DOHH2 (cell line): Measurements from ENCODE around the gene SHB.

Experiments
- H3F3A ChIP-seq: fragments of 200-600 bp; sonication (generic), shearing (Covaris generic); 2 replicates; pipeline ENCODE4 v1.6.0; 2016; ENCODE audit warnings: antibody characterized with exemption, mild to moderate bottlenecking; ENCODE audit not compliant: control insufficient read depth, insufficient read depth
- H3K27ac ChIP-seq: fragments of 200-600 bp; sonication (generic); 2 replicates; pipeline ENCODE4 v1.5.1; 2014; ENCODE audit warnings: low read depth, mild to moderate bottlenecking, low read length, moderate library complexity
- H3K27me3 ChIP-seq: fragments of 200-600 bp; sonication (generic); 2 replicates; pipeline ENCODE4 v1.6.1; 2014; ENCODE audit warnings: mild to moderate bottlenecking, low read length, mixed read lengths; ENCODE audit not compliant: control insufficient read depth
- H3K36me3 ChIP-seq: fragments of 200-600 bp; sonication (generic); 2 replicates; pipeline ENCODE4 v1.6.1; 2014; ENCODE audit warnings: mild to moderate bottlenecking, low read length, moderate library complexity, mixed read lengths; ENCODE audit not compliant: control insufficient read depth
- H3K4me1 ChIP-seq: fragments of 200-600 bp; sonication (generic); 2 replicates; pipeline ENCODE4 v1.6.1; 2014; ENCODE audit warnings: mild to moderate bottlenecking, low read length, mixed read lengths; ENCODE audit not compliant: control insufficient read depth
- H3K4me2 ChIP-seq: fragments of 200-600 bp; sonication (generic); 2 replicates; pipeline ENCODE4 v1.6.0; 2014; ENCODE audit warnings: mild to moderate bottlenecking, low read length, moderate library complexity
- H3K4me3 ChIP-seq: fragments of 200-600 bp; sonication (generic); 2 replicates; pipeline ENCODE4 v1.5.1; 2014; ENCODE audit warnings: mild to moderate bottlenecking, low read length, mixed read lengths
- H3K79me2 ChIP-seq: fragments of 200-600 bp; sonication (generic); 2 replicates; pipeline ENCODE4 v1.6.1; 2014; ENCODE audit warnings: mild to moderate bottlenecking, low read length, mixed read lengths; ENCODE audit not compliant: control insufficient read depth
- H3K9me2 ChIP-seq: fragments of 200-600 bp; sonication (generic); replicated peaks from 2 replicates; pipeline ENCODE4 v1.6.1; 2014; ENCODE audit warnings: mild to moderate bottlenecking, low read length, mixed read lengths; ENCODE audit not compliant: control insufficient read depth
- H3K9me3 ChIP-seq: fragments of 200-600 bp; sonication (generic); 2 replicates; pipeline ENCODE4 v1.6.1; 2014; ENCODE audit warnings: antibody characterized with exemption, low read length, mixed read lengths; ENCODE audit not compliant: control insufficient read depth, insufficient read depth
- H4K20me1 ChIP-seq: fragments of 200-600 bp; sonication (generic); 2 replicates; pipeline ENCODE4 v1.6.0; 2014; ENCODE audit warnings: low read depth, mild to moderate bottlenecking, antibody characterized with exemption, low read length, moderate library complexity; ENCODE audit not compliant: control insufficient read depth, insufficient read depth
- EZH2phosphoT487 ChIP-seq: fragments of 200-600 bp; sonication (generic); IDR thresholded peaks from 2 replicates; pipeline ENCODE4 v1.6.1; 2017; ENCODE audit warnings: borderline replicate concordance, mild to moderate bottlenecking, antibody characterized with exemption, low read length, moderate library complexity, mixed read lengths
- TF ChIP-seq, protein P1 (sequence below): fragments of 200-600 bp; sonication (generic); IDR thresholded peaks from one replicate; pipeline ENCODE4 v1.5.1; 2014; ENCODE audit warnings: antibody characterized with exemption, mild to moderate bottlenecking, low read depth, low read length; ENCODE audit not compliant: poor library complexity, severe bottlenecking

SHB gene

DNA sequence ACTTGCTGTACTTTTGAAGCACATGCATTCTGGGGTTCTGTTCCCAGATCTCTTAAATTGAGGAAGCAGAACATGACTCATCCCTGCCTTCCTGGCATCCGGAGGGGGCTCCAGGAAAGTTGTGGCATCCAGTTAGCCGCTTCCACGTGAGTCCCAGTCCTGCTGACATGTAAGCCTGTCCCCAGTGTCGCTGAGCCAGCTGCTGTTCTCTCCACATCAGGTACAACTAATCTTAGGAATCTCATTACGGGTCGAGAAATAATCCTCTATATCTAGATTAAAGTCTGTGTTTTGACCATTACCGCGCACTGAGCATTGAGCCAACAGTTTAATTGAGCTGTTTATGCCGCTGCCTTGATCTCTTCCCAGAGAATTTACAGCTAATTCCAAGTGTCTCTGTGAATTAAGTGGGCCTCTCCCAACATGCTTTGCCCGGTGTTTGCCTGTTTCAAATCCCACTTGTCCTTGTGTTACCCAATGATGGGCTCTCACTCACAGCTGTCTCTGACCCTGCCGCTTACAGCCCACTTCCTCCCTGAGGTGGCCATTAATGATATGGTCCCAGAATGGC, 10.5 kb upstream of the SHB start:
- Histone ChIP-seq H3K4me1 (no peaks in the 10 kb centered on the region), H3K36me3 (no peaks in the 10 kb centered on the region), H4K20me1 (no peaks in the 10 kb centered on the region), H3K79me2 (no peaks in the 10 kb centered on the region), H3K4me2 (no peak overlapping the region), H3K9me2 (no peaks in the 10 kb centered on the region), H3K27ac (no peak overlapping the region), H3K27me3 (no peaks in the 10 kb centered on the region; the same call in 1 of the 2 replicates), H3K9me3 (no peaks in the 10 kb centered on the region), H3F3A (no peaks in the 10 kb centered on the region), H3K4me3 (no peak overlapping the region)
- TF ChIP-seq, protein P1, sequence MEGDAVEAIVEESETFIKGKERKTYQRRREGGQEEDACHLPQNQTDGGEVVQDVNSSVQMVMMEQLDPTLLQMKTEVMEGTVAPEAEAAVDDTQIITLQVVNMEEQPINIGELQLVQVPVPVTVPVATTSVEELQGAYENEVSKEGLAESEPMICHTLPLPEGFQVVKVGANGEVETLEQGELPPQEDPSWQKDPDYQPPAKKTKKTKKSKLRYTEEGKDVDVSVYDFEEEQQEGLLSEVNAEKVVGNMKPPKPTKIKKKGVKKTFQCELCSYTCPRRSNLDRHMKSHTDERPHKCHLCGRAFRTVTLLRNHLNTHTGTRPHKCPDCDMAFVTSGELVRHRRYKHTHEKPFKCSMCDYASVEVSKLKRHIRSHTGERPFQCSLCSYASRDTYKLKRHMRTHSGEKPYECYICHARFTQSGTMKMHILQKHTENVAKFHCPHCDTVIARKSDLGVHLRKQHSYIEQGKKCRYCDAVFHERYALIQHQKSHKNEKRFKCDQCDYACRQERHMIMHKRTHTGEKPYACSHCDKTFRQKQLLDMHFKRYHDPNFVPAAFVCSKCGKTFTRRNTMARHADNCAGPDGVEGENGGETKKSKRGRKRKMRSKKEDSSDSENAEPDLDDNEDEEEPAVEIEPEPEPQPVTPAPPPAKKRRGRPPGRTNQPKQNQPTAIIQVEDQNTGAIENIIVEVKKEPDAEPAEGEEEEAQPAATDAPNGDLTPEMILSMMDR, result no peak
- TF ChIP-seq EZH2phosphoT487, result no peak

DNA sequence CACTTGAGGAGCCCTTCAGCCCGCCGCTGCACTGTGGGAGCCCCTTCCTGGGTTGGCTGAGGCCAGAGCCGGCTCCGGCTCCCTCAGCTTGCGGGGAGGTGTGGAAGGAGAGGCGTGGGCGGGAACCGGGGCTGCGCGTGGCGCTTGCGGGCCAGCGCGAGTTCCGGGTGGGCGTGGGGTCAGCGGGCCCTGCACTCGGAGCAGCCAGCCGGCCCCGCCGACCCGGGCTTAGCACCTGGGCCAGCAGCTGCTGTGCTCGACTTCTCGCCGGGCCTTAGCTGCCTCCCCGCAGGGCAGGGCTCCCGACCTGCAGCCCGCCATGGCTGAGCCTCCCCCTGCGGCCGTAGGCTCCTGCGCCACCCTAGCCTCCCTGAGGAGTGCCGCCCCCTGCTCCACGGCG, 6.2 kb upstream of the SHB start:
- Histone ChIP-seq H3F3A (no peaks in the 10 kb centered on the region), H3K27ac (no peak overlapping the region), H3K27me3 (peaks cover 17% of the 10 kb centered on the region), H3K4me1 (no peaks in the 10 kb centered on the region), H3K4me3 (no peak overlapping the region), H4K20me1 (no peaks in the 10 kb centered on the region), H3K4me2 (no peak overlapping the region), H3K9me3 (no peaks in the 10 kb centered on the region), H3K79me2 (no peaks in the 10 kb centered on the region), H3K36me3 (no peaks in the 10 kb centered on the region), H3K9me2 (no peaks in the 10 kb centered on the region)
- TF ChIP-seq, protein P1, result no peak
- no peak for TF ChIP-seq EZH2phosphoT487

DNA sequence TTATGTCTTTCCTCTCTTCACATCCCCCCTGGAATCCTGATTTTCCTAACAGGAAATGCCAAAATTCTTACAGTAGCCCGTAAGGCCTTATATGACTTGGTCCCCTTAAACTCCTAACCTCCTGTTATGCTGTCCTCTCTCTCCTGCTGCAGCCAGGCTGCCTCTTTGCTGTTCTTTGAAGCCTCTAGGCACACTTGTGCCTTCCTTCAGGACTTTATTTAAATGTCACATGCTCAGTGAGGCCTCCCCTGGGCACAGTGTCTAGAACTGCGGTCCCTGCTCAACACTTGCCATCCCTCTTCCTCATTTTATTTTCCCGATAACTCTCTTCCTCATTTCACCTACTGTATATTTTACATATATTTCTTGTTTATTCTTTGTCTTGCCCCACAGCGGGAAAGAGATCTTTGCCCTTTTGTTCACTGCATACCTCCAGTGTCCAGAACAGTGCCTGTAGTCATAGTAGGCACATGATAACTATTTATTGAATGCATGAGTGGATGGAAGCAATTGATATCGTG, 5.5 kb upstream of the SHB start:
- H3K36me3 ChIP-seq, result no peaks in the 10 kb centered on the region
- H3K4me1 ChIP-seq, result peaks cover 2% of the 10 kb centered on the region; the same call in 1 of the 2 replicates
- no peaks in the 10 kb centered on the region for H3K9me2 ChIP-seq
- no peaks in the 10 kb centered on the region for H4K20me1 ChIP-seq
- no peaks in the 10 kb centered on the region for H3K79me2 ChIP-seq
- H3K9me3 ChIP-seq, result no peaks in the 10 kb centered on the region
- peaks cover 23% of the 10 kb centered on the region for H3K27me3 ChIP-seq
- no peak overlapping the region for H3K27ac ChIP-seq
- H3F3A ChIP-seq, result no peaks in the 10 kb centered on the region
- no peak for TF ChIP-seq EZH2phosphoT487
- TF ChIP-seq, protein P1, result no peak
- no peak overlapping the region for H3K4me2 ChIP-seq
- H3K4me3 ChIP-seq, result no peak overlapping the region
